Measurements from ENCODE around the gene F7. TPM values are rescaled to one million over a fixed set of nuclear protein-coding genes. Genes with fewer than 3 reads are reported as not detected.

Gene F7
- total RNA-seq, 3 donors from 2014 or later = 0.15 to 0.48 (median 0.33) TPM

GRCh38 chr13:113074401-113074800 lies 31.2 kb upstream of the F7 start:
- H3K27me3 ChIP-seq = no peaks in the 10 kb centered on the region
- DNase-seq (ENCODE audit: low spot score in 2 of 2) = no peak
- TF ChIP-seq CTCF (IDR thresholded peaks at IDR 0.05) (no peak), POLR2AphosphoS5 (IDR thresholded peaks at IDR 0.05) (no peak), POLR2A (IDR thresholded peaks at IDR 0.05) (no peak)
- H3K27ac ChIP-seq = no peak overlapping the region
- H3K36me3 ChIP-seq = no peaks in the 10 kb centered on the region
- no peaks in the 10 kb centered on the region for H3K4me1 ChIP-seq
- no peak overlapping the region for H3K4me3 ChIP-seq
- no peaks in the 10 kb centered on the region for H3K9me3 ChIP-seq
- intact Hi-C loops (cut with DNase I; ENCODE audit: low total_unique reads) = no loop called here

GRCh38 chr13:113074876-113075275 lies 30.7 kb upstream of the F7 start:
- no peaks in the 10 kb centered on the region for H3K4me1 ChIP-seq
- H3K27ac ChIP-seq = no peak overlapping the region
- no peaks in the 10 kb centered on the region for H3K9me3 ChIP-seq
- H3K27me3 ChIP-seq = no peaks in the 10 kb centered on the region
- intact Hi-C loops (cut with DNase I; ENCODE audit: low total_unique reads) = no loop called here
- no peak for TF ChIP-seq POLR2AphosphoS5 (IDR thresholded peaks at IDR 0.05)
- TF ChIP-seq CTCF (IDR thresholded peaks at IDR 0.05) = no peak
- no peak for TF ChIP-seq POLR2A (IDR thresholded peaks at IDR 0.05)
- no peaks in the 10 kb centered on the region for H3K36me3 ChIP-seq
- no peak for DNase-seq (ENCODE audit: low spot score in 2 of 2)
- H3K4me3 ChIP-seq = no peak overlapping the region

GRCh38 chr13:113075711-113076110 lies 29.9 kb upstream of the F7 start:
- Histone ChIP-seq H3K27ac (no peak overlapping the region), H3K36me3 (no peaks in the 10 kb centered on the region), H3K4me3 (no peak overlapping the region), H3K27me3 (no peaks in the 10 kb centered on the region), H3K4me1 (no peaks in the 10 kb centered on the region), H3K9me3 (no peaks in the 10 kb centered on the region)
- TF ChIP-seq CTCF (IDR thresholded peaks at IDR 0.05) = no peak
- TF ChIP-seq POLR2A (IDR thresholded peaks at IDR 0.05) = no peak
- no peak for TF ChIP-seq POLR2AphosphoS5 (IDR thresholded peaks at IDR 0.05)
- intact Hi-C loops (cut with DNase I; ENCODE audit: low total_unique reads) = no loop called here
- DNase-seq (ENCODE audit: low spot score in 2 of 2) = no peak

- no peaks in the 10 kb centered on the region for H3K27me3 ChIP-seq
- no peak for DNase-seq (ENCODE audit: low spot score in 2 of 2)
- no peaks in the 10 kb centered on the region for H3K9me3 ChIP-seq
- no peak for TF ChIP-seq POLR2A (IDR thresholded peaks at IDR 0.05)
- intact Hi-C loops (cut with DNase I; ENCODE audit: low total_unique reads) = no loop called here
- no peak overlapping the region for H3K4me3 ChIP-seq
- no peaks in the 10 kb centered on the region for H3K36me3 ChIP-seq
- H3K4me1 ChIP-seq = no peaks in the 10 kb centered on the region
- no peak overlapping the region for H3K27ac ChIP-seq
Observed at GRCh38 chr13:113076681-113077401, 28.8 kb upstream of the F7 start.

GRCh38 chr13:113077566-113077952 lies 28.0 kb upstream of the F7 start:
- TF ChIP-seq POLR2AphosphoS5 (IDR thresholded peaks at IDR 0.05) (no peak), POLR2A (IDR thresholded peaks at IDR 0.05) (no peak), CTCF (IDR thresholded peaks at IDR 0.05) (no peak)
- Histone ChIP-seq H3K4me3 (no peak overlapping the region), H3K27ac (no peak overlapping the region), H3K27me3 (no peaks in the 10 kb centered on the region), H3K36me3 (no peaks in the 10 kb centered on the region), H3K9me3 (no peaks in the 10 kb centered on the region), H3K4me1 (no peaks in the 10 kb centered on the region)
- no peak for DNase-seq (ENCODE audit: low spot score in 2 of 2)
- intact Hi-C loops (cut with DNase I; ENCODE audit: low total_unique reads) = no loop called here
